NAMALWA (cell line): ENCODE results near the gene CHRNA5.

ENCODE experiments used
- DNase-seq: peaks from one replicate; pipeline ENCODE4 v3.0.0-alpha.2; 2015; ENCODE audit warnings: low spot score

Gene CHRNA5

DNA sequence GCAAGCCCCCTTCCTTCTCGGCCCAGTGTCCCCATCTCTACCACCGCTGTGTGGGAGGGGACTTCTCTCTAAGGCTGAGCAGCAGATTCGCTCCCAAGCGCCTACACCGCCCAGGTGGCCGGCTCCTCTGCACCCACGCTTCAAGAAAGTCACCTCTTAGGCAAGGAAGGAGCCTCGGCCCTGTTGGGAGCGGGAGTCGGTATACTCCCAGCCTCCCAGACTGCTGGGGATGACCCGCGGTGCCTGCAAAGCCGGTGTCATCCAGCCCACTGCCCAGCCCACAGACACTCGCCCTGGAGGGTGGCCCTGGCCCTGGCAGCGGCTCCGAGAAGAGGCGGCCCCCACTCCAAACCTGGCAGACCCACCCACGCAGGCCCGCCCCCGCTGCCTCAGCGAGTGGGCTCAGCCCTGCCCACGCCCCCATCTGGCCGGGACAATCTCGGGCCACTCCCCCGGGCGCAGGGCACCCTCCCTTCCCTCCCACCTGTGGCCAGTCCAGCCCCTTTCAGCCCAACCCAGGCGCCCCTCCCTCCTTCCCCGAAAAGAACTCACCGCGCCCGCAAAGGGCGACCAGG is 75.3 kb downstream of the CHRNA5 start:
- no peak for DNase-seq

DNA sequence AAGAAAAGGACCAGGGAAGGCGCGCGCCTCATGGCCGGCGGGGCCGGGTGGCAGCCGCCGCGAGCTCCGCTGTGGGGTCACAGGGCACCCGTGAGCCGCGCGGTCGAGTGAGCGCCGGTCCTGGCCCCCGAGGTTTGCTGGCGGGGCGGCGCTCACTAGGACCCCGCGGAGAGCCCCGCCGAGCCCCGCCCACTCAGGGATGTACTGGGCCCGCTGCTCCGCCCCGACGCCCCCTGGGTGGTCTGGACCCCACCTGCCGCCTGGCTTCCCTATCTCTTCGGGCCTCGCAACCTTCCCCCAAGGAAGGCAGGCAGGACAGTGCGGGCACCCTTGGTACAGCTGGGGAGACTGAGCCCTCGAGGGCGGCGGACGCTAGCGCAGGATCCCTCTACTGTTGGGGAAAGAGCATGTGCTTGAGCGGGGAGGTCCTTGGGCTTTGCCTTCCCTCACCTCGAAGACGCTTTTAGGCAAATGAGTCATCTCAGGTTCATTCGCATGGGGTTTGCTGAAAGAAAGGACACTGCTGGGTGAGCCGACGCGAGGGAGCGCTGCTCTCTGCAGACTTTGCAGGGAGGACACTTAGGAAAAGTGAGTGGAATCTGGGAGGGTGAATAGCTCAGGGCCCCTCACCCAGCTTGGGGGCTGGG is 75.9 kb downstream of the CHRNA5 start, which contains the start of gene CHRNB4:
Gene CHRNB4, minus strand, starts transcription at position 109 of the 647 bp plus-strand sequence. Its CDS starts 77 bp downstream, at position 32.
- DNase-seq, result no peak

DNA sequence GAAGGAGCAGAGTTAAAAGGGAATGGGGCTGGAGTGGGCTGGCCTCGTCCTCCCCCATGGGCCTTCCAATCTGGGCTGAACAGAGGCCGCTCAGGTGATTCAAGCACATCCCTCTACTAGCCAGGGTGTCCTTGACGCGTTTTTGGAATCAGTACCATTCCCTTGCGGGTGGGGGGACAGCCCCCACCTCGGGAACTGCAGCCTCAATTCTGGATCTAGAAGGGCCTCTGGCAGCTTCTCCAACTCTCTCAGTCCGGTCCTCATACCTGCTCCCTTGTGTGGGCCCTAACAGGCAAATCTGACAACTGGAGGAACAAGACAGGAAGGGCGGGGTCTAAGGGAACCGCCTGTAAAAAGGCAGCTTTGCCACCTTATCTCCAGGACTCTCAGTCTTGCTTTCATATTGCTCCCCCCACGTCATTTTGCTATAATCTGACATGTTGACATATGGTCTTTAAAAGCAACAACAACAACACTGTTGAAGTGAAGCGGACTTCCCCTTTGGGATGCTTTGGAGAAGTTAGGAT is 76.5 kb downstream of the CHRNA5 start:
- DNase-seq, result no peak

DNA sequence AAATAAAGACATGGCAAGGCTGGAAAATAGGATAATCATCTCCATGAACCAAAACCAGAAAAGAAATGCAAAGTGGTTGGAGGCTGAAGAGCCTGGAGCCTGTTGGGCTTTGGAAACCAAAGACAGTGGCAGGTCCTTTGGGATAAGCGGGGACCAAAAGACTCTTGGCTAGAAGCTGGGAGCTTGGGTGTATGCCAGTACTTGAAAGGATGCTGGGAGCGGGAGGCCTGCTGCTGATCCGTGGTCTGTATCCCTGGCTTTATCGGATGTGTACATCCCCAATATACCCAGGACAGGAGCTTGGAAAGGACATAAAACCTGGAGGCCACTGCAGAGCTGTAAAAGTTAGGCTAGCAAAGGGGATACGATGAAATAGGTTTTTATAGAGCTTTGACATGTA is 77.0 kb downstream of the CHRNA5 start:
- DNase-seq, result no peak
